Ishikawa (cell line): ENCODE measurements around the gene GASK1A.

Experiments used
- CEBPB ChIP-seq: IDR thresholded peaks from 2 replicates; pipeline ENCODE4 v1.6.1; 2012
- CREB1 ChIP-seq: IDR thresholded peaks from 2 replicates; pipeline ENCODE4 v1.6.1; 2012; ENCODE audit warnings: low read depth
- EGR1 ChIP-seq: IDR thresholded peaks from 2 replicates; pipeline ENCODE4 v1.6.1; 2012
- EP300 ChIP-seq: IDR thresholded peaks from 2 replicates; pipeline ENCODE4 v1.6.1; 2012; ENCODE audit warnings: borderline replicate concordance
- FOXM1 ChIP-seq: IDR thresholded peaks from 2 replicates; pipeline ENCODE4 v1.6.1; 2012; ENCODE audit warnings: low read depth, borderline replicate concordance
- NFIC ChIP-seq: IDR thresholded peaks from 2 replicates; pipeline ENCODE4 v1.6.1; 2012
- RAD21 ChIP-seq: IDR thresholded peaks from 2 replicates; pipeline ENCODE4 v1.6.1; 2012; ENCODE audit warnings: low read depth
- TAF1 ChIP-seq: IDR thresholded peaks from 2 replicates; pipeline ENCODE4 v1.6.1; 2012; ENCODE audit warnings: low read depth, mild to moderate bottlenecking
- TCF12 ChIP-seq: IDR thresholded peaks from 2 replicates; pipeline ENCODE4 v1.6.1; 2012; ENCODE audit warnings: low read depth
- TEAD4 ChIP-seq: IDR thresholded peaks from 2 replicates; pipeline ENCODE4 v1.6.1; 2012
- YY1 ChIP-seq: IDR thresholded peaks from 2 replicates; pipeline ENCODE4 v1.6.1; 2012; ENCODE audit warnings: low read depth
- ZBTB7A ChIP-seq: IDR thresholded peaks from 2 replicates; pipeline ENCODE4 v1.6.1; 2012; ENCODE audit warnings: low read depth
- TF ChIP-seq, protein P1 (sequence below): IDR thresholded peaks from 2 replicates; pipeline ENCODE4 v1.6.1; 2012
- TF ChIP-seq, protein P2 (sequence below): IDR thresholded peaks from 2 replicates; pipeline ENCODE4 v1.6.1; 2012; ENCODE audit warnings: low read depth, mild to moderate bottlenecking
- TF ChIP-seq, protein P3 (sequence below): IDR thresholded peaks from 2 replicates; pipeline ENCODE4 v1.6.1; 2012

The GASK1A gene

DNA sequence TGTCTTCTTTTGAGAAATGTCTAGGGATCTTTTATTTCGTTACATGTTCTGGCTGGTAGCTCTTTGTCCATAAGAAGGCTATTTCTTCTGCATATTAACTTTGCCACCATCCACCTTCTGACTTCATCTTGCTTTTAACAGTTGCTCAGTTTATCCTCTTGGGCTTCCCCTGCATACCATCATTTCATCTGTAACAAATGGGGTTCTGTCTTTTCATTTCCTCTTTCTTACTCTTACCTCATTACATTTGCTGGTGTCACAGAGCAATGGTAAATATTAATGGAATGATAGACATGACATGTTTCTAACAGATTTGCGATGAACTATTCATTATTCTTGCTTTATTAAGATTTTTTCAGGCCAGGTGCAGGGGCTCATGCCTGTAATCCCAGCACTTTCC lies 62.4 kb downstream of the GASK1A start:
- no peak for TF ChIP-seq RAD21
- TF ChIP-seq EGR1: no peak
- TF ChIP-seq EP300: no peak
- no peak for TF ChIP-seq FOXM1
- TF ChIP-seq, protein P1, sequence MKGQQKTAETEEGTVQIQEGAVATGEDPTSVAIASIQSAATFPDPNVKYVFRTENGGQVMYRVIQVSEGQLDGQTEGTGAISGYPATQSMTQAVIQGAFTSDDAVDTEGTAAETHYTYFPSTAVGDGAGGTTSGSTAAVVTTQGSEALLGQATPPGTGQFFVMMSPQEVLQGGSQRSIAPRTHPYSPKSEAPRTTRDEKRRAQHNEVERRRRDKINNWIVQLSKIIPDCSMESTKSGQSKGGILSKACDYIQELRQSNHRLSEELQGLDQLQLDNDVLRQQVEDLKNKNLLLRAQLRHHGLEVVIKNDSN: no peak
- no peak for TF ChIP-seq YY1

DNA sequence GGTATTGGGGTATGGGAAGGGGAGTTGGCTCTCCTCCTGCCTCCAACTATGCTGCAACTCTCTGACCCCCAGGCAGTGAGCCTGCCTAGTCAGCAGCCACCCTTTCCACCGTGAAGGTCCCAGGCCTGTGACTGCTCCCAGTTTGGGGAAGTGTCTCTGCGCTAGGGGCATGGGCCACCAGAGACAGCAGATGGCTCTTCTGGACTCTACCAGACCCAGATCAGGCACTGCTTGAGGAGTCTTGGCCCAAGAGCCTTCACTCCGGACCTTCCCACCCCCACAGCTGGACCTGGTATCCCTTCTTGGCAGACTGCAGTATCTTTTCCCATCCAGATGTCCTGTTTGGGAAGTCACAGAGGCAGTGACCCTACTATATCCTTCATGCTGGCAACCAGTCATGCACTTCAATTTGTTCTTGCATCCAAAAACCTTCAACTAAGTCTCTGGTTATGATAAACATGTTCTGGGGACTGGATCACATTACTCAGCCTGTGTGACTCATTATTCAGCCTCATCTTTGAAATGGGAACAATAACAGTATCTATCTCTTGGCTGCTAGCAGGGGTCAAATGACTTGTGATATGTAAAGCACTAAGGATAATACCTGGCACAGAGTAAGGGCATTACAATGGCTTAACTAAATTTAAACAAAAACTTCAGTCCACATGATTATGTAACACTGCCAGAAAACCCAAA lies 64.1 kb downstream of the GASK1A start:
- TF ChIP-seq NFIC: no peak
- TF ChIP-seq TEAD4: no peak
- TF ChIP-seq, protein P2, sequence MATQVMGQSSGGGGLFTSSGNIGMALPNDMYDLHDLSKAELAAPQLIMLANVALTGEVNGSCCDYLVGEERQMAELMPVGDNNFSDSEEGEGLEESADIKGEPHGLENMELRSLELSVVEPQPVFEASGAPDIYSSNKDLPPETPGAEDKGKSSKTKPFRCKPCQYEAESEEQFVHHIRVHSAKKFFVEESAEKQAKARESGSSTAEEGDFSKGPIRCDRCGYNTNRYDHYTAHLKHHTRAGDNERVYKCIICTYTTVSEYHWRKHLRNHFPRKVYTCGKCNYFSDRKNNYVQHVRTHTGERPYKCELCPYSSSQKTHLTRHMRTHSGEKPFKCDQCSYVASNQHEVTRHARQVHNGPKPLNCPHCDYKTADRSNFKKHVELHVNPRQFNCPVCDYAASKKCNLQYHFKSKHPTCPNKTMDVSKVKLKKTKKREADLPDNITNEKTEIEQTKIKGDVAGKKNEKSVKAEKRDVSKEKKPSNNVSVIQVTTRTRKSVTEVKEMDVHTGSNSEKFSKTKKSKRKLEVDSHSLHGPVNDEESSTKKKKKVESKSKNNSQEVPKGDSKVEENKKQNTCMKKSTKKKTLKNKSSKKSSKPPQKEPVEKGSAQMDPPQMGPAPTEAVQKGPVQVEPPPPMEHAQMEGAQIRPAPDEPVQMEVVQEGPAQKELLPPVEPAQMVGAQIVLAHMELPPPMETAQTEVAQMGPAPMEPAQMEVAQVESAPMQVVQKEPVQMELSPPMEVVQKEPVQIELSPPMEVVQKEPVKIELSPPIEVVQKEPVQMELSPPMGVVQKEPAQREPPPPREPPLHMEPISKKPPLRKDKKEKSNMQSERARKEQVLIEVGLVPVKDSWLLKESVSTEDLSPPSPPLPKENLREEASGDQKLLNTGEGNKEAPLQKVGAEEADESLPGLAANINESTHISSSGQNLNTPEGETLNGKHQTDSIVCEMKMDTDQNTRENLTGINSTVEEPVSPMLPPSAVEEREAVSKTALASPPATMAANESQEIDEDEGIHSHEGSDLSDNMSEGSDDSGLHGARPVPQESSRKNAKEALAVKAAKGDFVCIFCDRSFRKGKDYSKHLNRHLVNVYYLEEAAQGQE: no peak
- TF ChIP-seq TAF1: no peak
- no peak for TF ChIP-seq TCF12
- TF ChIP-seq EP300: no peak
- TF ChIP-seq CEBPB: no peak

DNA sequence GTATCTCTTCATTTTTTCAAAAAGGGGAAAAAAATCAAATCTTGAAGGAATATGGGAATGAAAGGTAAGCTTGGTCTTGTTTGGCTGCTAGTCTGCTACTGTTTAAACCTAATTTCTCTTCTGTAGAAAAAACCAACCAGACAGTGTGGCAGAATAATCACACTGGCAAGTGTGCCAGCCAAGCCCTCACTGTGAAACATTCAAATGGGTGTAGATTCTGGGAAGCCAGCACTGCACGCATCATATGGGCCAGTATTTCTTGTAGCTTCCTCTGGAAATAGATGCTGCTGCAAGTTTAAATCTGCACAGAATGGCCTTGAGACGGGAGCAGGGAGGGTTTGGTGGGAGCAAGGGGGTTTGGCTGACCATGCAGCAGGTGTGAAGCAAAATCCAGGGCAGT lies 64.7 kb downstream of the GASK1A start:
- TF ChIP-seq YY1: no peak
- TF ChIP-seq EP300: no peak
- TF ChIP-seq CEBPB: no peak
- no peak for TF ChIP-seq TCF12
- TF ChIP-seq, protein P2: no peak
- TF ChIP-seq, protein P3, sequence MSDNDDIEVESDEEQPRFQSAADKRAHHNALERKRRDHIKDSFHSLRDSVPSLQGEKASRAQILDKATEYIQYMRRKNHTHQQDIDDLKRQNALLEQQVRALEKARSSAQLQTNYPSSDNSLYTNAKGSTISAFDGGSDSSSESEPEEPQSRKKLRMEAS: no peak
- TF ChIP-seq, protein P1: no peak
- no peak for TF ChIP-seq TEAD4
- TF ChIP-seq EGR1: no peak
- TF ChIP-seq FOXM1: no peak

DNA sequence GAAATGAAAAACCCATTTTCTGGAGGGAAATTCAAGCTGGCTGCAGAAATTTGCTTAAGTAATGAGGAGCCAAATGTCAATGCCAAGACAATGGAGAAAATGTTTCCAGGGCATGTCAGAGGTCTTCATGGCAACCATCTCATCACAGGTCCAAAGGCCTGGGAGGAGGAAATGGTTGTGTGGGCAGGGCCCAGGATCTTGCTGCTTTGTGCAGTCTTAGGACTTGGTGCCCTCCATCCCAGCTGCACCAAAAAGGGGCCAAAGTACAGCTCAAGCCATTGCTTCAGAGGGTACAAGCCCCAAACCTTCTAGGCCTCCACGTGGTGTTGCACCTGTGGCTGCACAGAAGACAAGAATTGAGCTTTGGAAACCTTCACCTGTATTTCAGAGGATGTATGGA lies 67.5 kb downstream of the GASK1A start:
- no peak for TF ChIP-seq TCF12
- TF ChIP-seq YY1: no peak
- no peak for TF ChIP-seq TEAD4
- TF ChIP-seq EGR1: no peak
- no peak for TF ChIP-seq CREB1
- TF ChIP-seq, protein P2: no peak
- TF ChIP-seq TAF1: no peak
- no peak for TF ChIP-seq EP300
- TF ChIP-seq, protein P3: no peak
- no peak for TF ChIP-seq FOXM1
- TF ChIP-seq, protein P1: no peak
- TF ChIP-seq ZBTB7A: no peak
- no peak for TF ChIP-seq NFIC
- TF ChIP-seq RAD21: no peak
- TF ChIP-seq CEBPB: no peak

DNA sequence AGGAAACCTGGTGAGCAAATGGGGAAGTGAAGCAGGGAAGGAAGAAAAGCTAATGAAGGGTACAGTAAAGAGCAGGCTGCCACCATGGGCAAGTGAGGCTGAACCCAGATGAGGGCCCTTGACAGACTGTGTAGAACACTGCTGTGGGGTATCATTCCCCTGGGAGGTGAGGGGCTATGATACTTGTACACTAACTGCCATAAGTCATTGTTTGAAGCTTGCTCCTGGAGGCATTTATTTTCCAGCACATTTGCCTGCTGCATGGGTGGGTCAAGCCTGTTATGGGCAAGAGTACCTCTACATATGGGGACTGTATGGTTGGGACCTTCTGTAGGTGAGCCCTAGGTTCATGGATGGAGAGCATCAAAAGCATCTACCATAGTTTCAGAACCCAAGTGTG lies 69.4 kb downstream of the GASK1A start:
- TF ChIP-seq TAF1: no peak
- TF ChIP-seq ZBTB7A: no peak
- no peak for TF ChIP-seq TEAD4
- TF ChIP-seq, protein P1: no peak
- TF ChIP-seq, protein P2: no peak
- TF ChIP-seq, protein P3: no peak
- no peak for TF ChIP-seq CREB1
- no peak for TF ChIP-seq RAD21
- no peak for TF ChIP-seq FOXM1
- TF ChIP-seq TCF12: no peak
- no peak for TF ChIP-seq EP300
- no peak for TF ChIP-seq YY1
- no peak for TF ChIP-seq EGR1
- TF ChIP-seq CEBPB: no peak
- no peak for TF ChIP-seq NFIC
